Adrenal gland (tissue), 12 donors: ENCODE results near the gene SETBP1. TPM values are rescaled to one million over a fixed set of nuclear protein-coding genes. Genes with fewer than 3 reads are reported as not detected.

ENCODE experiments used
- DNase-seq, 7 donors: peaks; one replicate each; pipeline ENCODE4 v3.0.0-alpha.2; 2019 to 2020
- H3K27ac ChIP-seq, 5 donors: fragments of 200-600 bp; sonication (generic) in 4 of 5; 1 replicate in 3 of 5; 2 replicates in 2 of 5; pipeline versions ENCODE4 v1.5.1 to v1.8.0; 2016 to 2020; ENCODE audit warnings: mild to moderate bottlenecking in 1 of 5
- H3K27me3 ChIP-seq: fragments of 200-600 bp; 2 replicates; pipeline ENCODE4 v1.8.0; 2021
- H3K36me3 ChIP-seq, 2 donors: fragments of 200-600 bp; replicated peaks in 1 of 2; 1 replicate in 1 of 2; 2 replicates in 1 of 2; pipeline versions ENCODE4 v1.5.1 to v1.8.0; 2018 to 2022
- H3K4me1 ChIP-seq, 2 donors: fragments of 200-600 bp; replicated peaks in 1 of 2; 1 replicate in 1 of 2; 2 replicates in 1 of 2; pipeline versions ENCODE4 v1.5.1 to v1.8.0; 2018 to 2021
- H3K4me3 ChIP-seq, 4 donors: fragments of 200-600 bp; sonication (generic) in 3 of 4; one replicate each; pipeline ENCODE4 v1.5.1; 2016 to 2018
- H3K9me3 ChIP-seq, 3 donors: fragments of 200-600 bp; sonication (generic) in 1 of 3; replicated peaks in 1 of 3; 1 replicate in 2 of 3; 2 replicates in 1 of 3; pipeline versions ENCODE4 v1.5.1 to v1.8.0; 2016 to 2021
- CTCF ChIP-seq, 6 experiments: fragments of 450-650 bp in 4 of 6; fragments of 200-600 bp in 2 of 6; sonication (generic) in 1 of 6; IDR thresholded peaks; 1 replicate in 5 of 6; 2 replicates in 1 of 6; pipeline versions ENCODE4 v1.5.1 to v1.8.0; 2016 to 2021; ENCODE audit warnings: antibody characterized with exemption in 6 of 6, mild to moderate bottlenecking in 2 of 6, moderate library complexity in 1 of 6
- POLR2A ChIP-seq, 2 donors: fragments of 450-650 bp; IDR thresholded peaks; one replicate each; pipeline ENCODE4 v1.6.1; 2017; ENCODE audit warnings: antibody characterized with exemption in 2 of 2, mild to moderate bottlenecking in 2 of 2, moderate library complexity in 1 of 2
- WGBS, 4 donors: extraction: QIAGEN DNeasy Blood & Tissue Kit in 2 of 4; methylation state at CpG; one replicate each; pipeline versions ENCODE4 v1.1.5 to v1.1.7; 2013 to 2017; 5-methylcytosine and 5-hydroxymethylcytosine counted together
- intact Hi-C, 2 donors: fragments of 100-400 bp; cut with DNase I; formaldehyde crosslinking; loops; one replicate each; pipeline versions ENCODE4 v1.14.1 to v1.15.0; 2022 to 2023
- polyA plus RNA-seq, 3 donors: library from polyadenylated mRNA; stranded (reverse); fragments of 200-250 nt in 2 of 3; fragments of 350-450 nt in 1 of 3; fragmentation: Illumina TruSeq in 1 of 3; extraction: RNeasy Lipid Tissue Mini Kit (QIAGEN cat#74804) in 1 of 3; gene quantifications; one replicate each; pipeline ENCODE4 v1.2.3, GENCODE V29; 2013 to 2014
- total RNA-seq, 9 donors: library from RNA; depleted of rRNA in 4 of 9; stranded (reverse); fragments of >200 nt in 4 of 9; fragments of 120-200 nt in 1 of 9; fragmentation: NEBNext Ultra II Directional in 1 of 9; extraction: Animal tissue kit (Norgen Biotek cat#: 25700) in 1 of 9; gene quantifications; one replicate each; pipeline versions ENCODE4 v1.1.0 to v1.2.4, GENCODE V29; 2013 to 2023
- donor health status: healthy with polysubstance abuse.
- donor health status: Bipolar disorder and iron deficiency.
- donor health status: DM: yes; HTN: yes; CAD: no.
- donor health status: DM: no; HTN: no; CAD: no.
- donor health status: DM: no; HTN: no; CAD: no.
- donor health status: DM: yes; HTN: yes; CAD: no.

Gene SETBP1
- total and polyA plus RNA-seq, 12 donors, result 1.2 to 18.0 (median 9.4) TPM

GRCh38 chr18:44679056-44679913 is 1.4 kb upstream of the SETBP1 start:
- TF ChIP-seq POLR2A (IDR thresholded peaks at IDR 0.05) (peak in 1 of 2 donors; percentile 54), CTCF (IDR thresholded peaks at IDR 0.05) (peak; percentile 38 to 57 (median 52))
- peak; percentile 77 to 93 (median 82) for DNase-seq
- intact Hi-C loops, result loop anchor here in 1 of 2 donors (10.0 kb wide), 1 partner anchor 536 kb away; no protein-coding TSS in a partner anchor

GRCh38 chr18:44679914-44680272 is 795 bp upstream of the SETBP1 start:
- H3K4me1 ChIP-seq, result no peaks in the 10 kb centered on the region

More at GRCh38 chr18:44679056-44679913, 1.4 kb upstream of the SETBP1 start:
- Histone ChIP-seq H3K36me3 (no peaks in the 10 kb centered on the region), H3K9me3 (no peaks in the 10 kb centered on the region), H3K4me1 (no peaks in the 10 kb centered on the region), H3K27me3 (no peaks in the 10 kb centered on the region), H3K27ac (peak overlapping the region; percentile 30 to 88 (median 75)), H3K4me3 (peak overlapping the region in 3 of 4 donors; percentile 18 to 64 (median 56))
- 0 to 1% (median 1%) methylated on average over 28 to 102 of the region's 102 CpGs for WGBS, 4 donors

GRCh38 chr18:44681076-44681970 is 635 bp downstream of the SETBP1 start:
- Histone ChIP-seq H3K36me3 (no peaks in the 10 kb centered on the region), H3K27me3 (no peaks in the 10 kb centered on the region), H3K4me3 (peak overlapping the region in 1 of 4 donors; percentile 56), H3K4me1 (no peaks in the 10 kb centered on the region), H3K27ac (peak overlapping the region in 3 of 5 donors; percentile 26 to 88 (median 73)), H3K9me3 (no peaks in the 10 kb centered on the region)
- intact Hi-C loops, result no loop called here
- DNase-seq, result no peak
- TF ChIP-seq POLR2A (IDR thresholded peaks at IDR 0.05) (no peak), CTCF (IDR thresholded peaks at IDR 0.05) (no peak)
- 3 to 7% (median 4%) methylated on average over 24 of the region's 24 CpGs for WGBS, 4 donors

More at GRCh38 chr18:44679914-44680272, 795 bp upstream of the SETBP1 start:
- TF ChIP-seq POLR2A (IDR thresholded peaks at IDR 0.05) (no peak), CTCF (IDR thresholded peaks at IDR 0.05) (no peak)
- Histone ChIP-seq H3K36me3 (no peaks in the 10 kb centered on the region), H3K4me3 (peak overlapping the region in 1 of 4 donors; percentile 56), H3K27ac (peak overlapping the region in 2 of 5 donors; percentile 73 to 88), H3K9me3 (no peaks in the 10 kb centered on the region), H3K27me3 (no peaks in the 10 kb centered on the region)
- peak; percentile 27 to 70 (median 33) for DNase-seq
- intact Hi-C loops, result loop anchor here in 1 of 2 donors (10.0 kb wide), 1 partner anchor 535 kb away; no protein-coding TSS in a partner anchor
- WGBS, 4 donors, result 0% methylated on average over 9 to 41 of the region's 41 CpGs
